Smooth muscle cell (in vitro differentiated cells): ENCODE data around the gene PPP1R14B. TPM values are rescaled to one million over a fixed set of nuclear protein-coding genes. Genes with fewer than 3 reads are reported as not detected.

Experiments used
- DNase-seq: peaks from one replicate; lab custom pipeline; 2025; ENCODE audit not compliant: unreplicated experiment; lab: John Stamatoyannopoulos, UW
- H2AFZ ChIP-seq: fragments of 200-600 bp; sonication (generic); 2 replicates; pipeline ENCODE4 v1.6.0; 2016; ENCODE audit warnings: antibody characterized with exemption, low read depth, mild to moderate bottlenecking
- H3F3A ChIP-seq: fragments of 200-600 bp; sonication (generic); 2 replicates; pipeline ENCODE4 v1.6.0; 2017; ENCODE audit warnings: antibody characterized with exemption, low read depth
- H3K27ac ChIP-seq: fragments of 200-600 bp; sonication (generic); 2 replicates; pipeline ENCODE4 v1.5.1; 2016; ENCODE audit warnings: low read depth, mild to moderate bottlenecking
- H3K27me3 ChIP-seq: fragments of 200-600 bp; sonication (generic); 2 replicates; pipeline ENCODE4 v1.6.1; 2016; ENCODE audit warnings: low read depth, mild to moderate bottlenecking
- H3K36me3 ChIP-seq: fragments of 200-600 bp; sonication (generic); 2 replicates; pipeline ENCODE4 v1.5.1; 2016; ENCODE audit warnings: low read depth
- H3K4me1 ChIP-seq: fragments of 200-600 bp; sonication (generic); 2 replicates; pipeline ENCODE4 v1.5.1; 2016; ENCODE audit warnings: low read depth
- H3K4me2 ChIP-seq: fragments of 200-600 bp; sonication (generic); 2 replicates; pipeline ENCODE4 v1.6.0; 2016; ENCODE audit warnings: mild to moderate bottlenecking
- H3K4me3 ChIP-seq: fragments of 200-600 bp; sonication (generic); 2 replicates; pipeline ENCODE4 v1.5.1; 2016; ENCODE audit warnings: mild to moderate bottlenecking
- H3K79me2 ChIP-seq: fragments of 200-600 bp; sonication (generic); 2 replicates; pipeline ENCODE4 v1.6.0; 2016; ENCODE audit warnings: low read depth, mild to moderate bottlenecking
- H3K9ac ChIP-seq: fragments of 200-600 bp; sonication (generic); 2 replicates; pipeline ENCODE4 v1.6.0; 2016; ENCODE audit warnings: low read depth
- H3K9me3 ChIP-seq: fragments of 200-600 bp; sonication (generic); replicated peaks from 2 replicates; pipeline ENCODE4 v1.5.1; 2016; ENCODE audit warnings: low read depth
- H4K20me1 ChIP-seq: fragments of 200-600 bp; sonication (generic); 2 replicates; pipeline ENCODE4 v1.6.0; 2016; ENCODE audit warnings: low read depth
- CTCF ChIP-seq: fragments of 200-600 bp; sonication (generic); IDR thresholded peaks from 2 replicates; pipeline ENCODE4 v1.5.1; 2017; ENCODE audit warnings: borderline replicate concordance, mild to moderate bottlenecking, antibody characterized with exemption; ENCODE audit not compliant: insufficient read depth, poor library complexity, severe bottlenecking
- WGBS: methylation state at CpG from one replicate; pipeline ENCODE4 v1.1.7; 2016; ENCODE audit warnings: low lambda C conversion rate; 5-methylcytosine and 5-hydroxymethylcytosine counted together
- polyA plus RNA-seq: library from polyadenylated mRNA; unstranded; fragments of >200 nt; fragmentation: Nextera tagmentation; extraction: Ambion mirVana; gene quantifications from 2 replicates; pipeline ENCODE4 v1.2.1, GENCODE V29; 2016
- total RNA-seq: library from RNA; depleted of rRNA; stranded (reverse); fragments of >200 nt; gene quantifications from 2 replicates; pipeline ENCODE4 v1.2.3, GENCODE V29; 2014

Gene PPP1R14B
- total and polyA plus RNA-seq, 2 experiments from 2014 or later, result 242 to 530 TPM

DNA sequence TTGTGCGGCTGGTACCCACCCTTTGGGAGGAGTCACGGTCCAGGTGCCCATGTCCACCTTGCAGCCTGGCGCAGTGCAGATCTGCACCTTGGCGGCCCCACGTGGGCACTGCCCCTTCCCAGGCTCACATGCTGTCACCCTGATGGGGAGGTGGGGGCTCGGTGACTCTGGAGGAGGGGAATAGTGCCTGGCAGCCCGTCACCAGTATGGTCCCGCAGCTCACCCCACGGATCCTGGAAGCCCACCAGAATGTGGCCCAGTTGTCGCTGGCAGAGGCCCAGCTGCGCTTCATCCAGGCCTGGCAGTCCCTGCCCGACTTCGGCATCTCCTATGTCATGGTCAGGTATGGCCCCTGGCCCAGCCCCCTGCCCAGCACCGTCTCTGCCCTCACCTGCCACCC, 25.9 kb downstream of the PPP1R14B start:
- Histone ChIP-seq H3K9ac (no peak overlapping the region), H2AFZ (no peak overlapping the region), H3K36me3 (no peaks in the 10 kb centered on the region), H3K4me2 (no peak overlapping the region), H3F3A (no peaks in the 10 kb centered on the region), H3K4me3 (no peak overlapping the region), H3K79me2 (no peaks in the 10 kb centered on the region), H3K4me1 (no peaks in the 10 kb centered on the region), H3K9me3 (no peaks in the 10 kb centered on the region), H3K27ac (no peak overlapping the region), H3K27me3 (no peaks in the 10 kb centered on the region), H4K20me1 (no peaks in the 10 kb centered on the region)
- TF ChIP-seq CTCF, result no peak
- DNase-seq, result no peak
- WGBS, result 97% methylated on average over 13 of the region's 14 CpGs

DNA sequence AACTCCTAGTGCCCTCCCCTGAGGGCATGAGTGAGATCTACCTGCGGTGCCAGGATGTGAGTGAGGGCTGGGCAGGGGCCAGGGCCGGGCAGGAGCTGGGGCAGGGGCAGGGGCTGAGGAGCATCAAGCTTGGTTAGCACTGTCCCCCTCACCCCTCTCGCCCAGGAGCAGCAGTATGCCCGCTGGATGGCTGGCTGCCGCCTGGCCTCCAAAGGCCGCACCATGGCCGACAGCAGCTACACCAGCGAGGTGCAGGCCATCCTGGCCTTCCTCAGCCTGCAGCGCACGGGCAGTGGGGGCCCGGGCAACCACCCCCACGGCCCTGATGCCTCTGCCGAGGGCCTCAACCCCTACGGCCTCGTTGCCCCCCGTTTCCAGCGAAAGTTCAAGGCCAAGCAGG, 26.5 kb downstream of the PPP1R14B start:
- H3K9ac ChIP-seq, result no peak overlapping the region
- DNase-seq, result no peak
- H3K27me3 ChIP-seq, result no peaks in the 10 kb centered on the region
- H3K27ac ChIP-seq, result no peak overlapping the region
- H3F3A ChIP-seq, result no peaks in the 10 kb centered on the region
- no peak for TF ChIP-seq CTCF
- no peak overlapping the region for H3K4me2 ChIP-seq
- no peaks in the 10 kb centered on the region for H3K9me3 ChIP-seq
- no peak overlapping the region for H2AFZ ChIP-seq
- no peak overlapping the region for H3K4me3 ChIP-seq
- H3K79me2 ChIP-seq, result no peaks in the 10 kb centered on the region
- H3K4me1 ChIP-seq, result no peaks in the 10 kb centered on the region
- H3K36me3 ChIP-seq, result no peaks in the 10 kb centered on the region
- no peaks in the 10 kb centered on the region for H4K20me1 ChIP-seq
- 98% methylated on average over 15 of the region's 17 CpGs for WGBS

DNA sequence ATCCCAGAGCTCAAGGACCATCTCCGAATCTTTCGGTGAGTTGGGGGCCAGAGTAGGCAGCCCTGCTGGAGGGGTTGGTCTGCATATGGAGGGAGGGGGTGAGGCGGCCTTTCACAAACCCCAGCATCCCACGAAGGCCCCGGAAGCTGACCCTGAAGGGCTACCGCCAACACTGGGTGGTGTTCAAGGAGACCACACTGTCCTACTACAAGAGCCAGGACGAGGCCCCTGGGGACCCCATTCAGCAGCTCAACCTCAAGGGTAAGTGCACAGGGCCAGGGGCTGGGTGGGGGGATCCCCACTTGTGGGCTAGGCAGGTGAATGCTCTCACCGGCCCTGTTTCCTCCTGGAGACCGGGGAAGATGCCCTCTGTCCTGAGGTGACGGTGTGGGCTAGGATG, 27.0 kb downstream of the PPP1R14B start:
- TF ChIP-seq CTCF, result no peak
- Histone ChIP-seq H3K4me3 (no peak overlapping the region), H3K27me3 (no peaks in the 10 kb centered on the region), H4K20me1 (no peaks in the 10 kb centered on the region), H3K27ac (no peak overlapping the region), H3K4me1 (no peaks in the 10 kb centered on the region), H3F3A (no peaks in the 10 kb centered on the region), H2AFZ (no peak overlapping the region), H3K9ac (no peak overlapping the region), H3K36me3 (no peaks in the 10 kb centered on the region), H3K79me2 (no peaks in the 10 kb centered on the region), H3K9me3 (no peaks in the 10 kb centered on the region), H3K4me2 (no peak overlapping the region)
- 98% methylated on average over 7 of the region's 10 CpGs for WGBS
- DNase-seq, result no peak

DNA sequence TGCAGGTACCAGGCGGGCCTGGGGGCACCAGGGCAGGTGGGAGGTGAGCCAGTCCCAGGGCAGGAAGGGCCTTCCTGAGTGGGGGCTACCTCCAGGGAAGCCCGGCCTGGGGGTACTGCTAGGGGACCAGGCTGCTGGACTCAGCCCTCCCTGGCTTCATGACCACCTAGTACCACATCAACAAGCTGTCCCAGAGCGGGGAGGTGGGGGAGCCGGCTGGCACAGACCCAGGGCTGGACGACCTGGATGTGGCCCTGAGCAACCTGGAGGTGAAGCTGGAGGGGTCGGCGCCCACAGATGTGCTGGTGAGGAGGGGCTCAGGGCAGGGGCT, 27.4 kb downstream of the PPP1R14B start:
- H4K20me1 ChIP-seq, result no peaks in the 10 kb centered on the region
- DNase-seq, result no peak
- no peaks in the 10 kb centered on the region for H3K36me3 ChIP-seq
- no peak overlapping the region for H3K27ac ChIP-seq
- no peaks in the 10 kb centered on the region for H3F3A ChIP-seq
- H2AFZ ChIP-seq, result no peak overlapping the region
- H3K4me1 ChIP-seq, result no peaks in the 10 kb centered on the region
- no peak overlapping the region for H3K4me3 ChIP-seq
- no peak overlapping the region for H3K9ac ChIP-seq
- no peaks in the 10 kb centered on the region for H3K79me2 ChIP-seq
- H3K4me2 ChIP-seq, result no peak overlapping the region
- H3K9me3 ChIP-seq, result no peaks in the 10 kb centered on the region
- TF ChIP-seq CTCF, result no peak
- 97% methylated on average over 6 of the region's 7 CpGs for WGBS
- no peaks in the 10 kb centered on the region for H3K27me3 ChIP-seq
